ENCODE results near the gene HUWE1.

The HUWE1 gene

GRCh38 chrX:53656845-53657244 is 29.7 kb downstream of the HUWE1 start:
- Histone ChIP-seq H3K4me3 (ENCODE audit: low read length) (no peak overlapping the region), H3K4me2 (ENCODE audit: low read length) (no peak overlapping the region), H3K4ac (ENCODE audit: low read depth, low read length) (no peak overlapping the region), H3K79me1 (ENCODE audit: low read length) (no peaks in the 10 kb centered on the region), H3K56ac (ENCODE audit: low read length) (no peak overlapping the region), H3K27me3 (ENCODE audit: insufficient read depth, low read length, poor library complexity) (no peaks in the 10 kb centered on the region), H3K9ac (ENCODE audit: low read length) (no peak overlapping the region), H3K18ac (ENCODE audit: low read length) (no peak overlapping the region), H3K36me3 (ENCODE audit: control insufficient read depth, insufficient read depth, low read length) (no peaks in the 10 kb centered on the region), H4K8ac (ENCODE audit: low read depth, low read length) (no peak overlapping the region), H3K4me1 (ENCODE audit: control insufficient read depth, low read depth, low read length) (no peaks in the 10 kb centered on the region), H2BK15ac (replicated peaks; ENCODE audit: low read depth) (no peak overlapping the region), H3K79me2 (ENCODE audit: control insufficient read depth, insufficient read depth, low read length) (peaks cover 34% of the 10 kb centered on the region), H2BK5ac (ENCODE audit: low read length) (no peak overlapping the region), H4K5ac (ENCODE audit: low read length) (no peak overlapping the region), H3K27ac (ENCODE audit: low read depth, low read length) (no peak overlapping the region), H2AK5ac (ENCODE audit: low read length) (no peak overlapping the region), H3K23ac (ENCODE audit: low read length) (no peak overlapping the region), H2BK120ac (ENCODE audit: low read depth, low read length) (no peak overlapping the region)
- no CpG with 5 or more reads among the region's 1 CpG for WGBS (ENCODE audit: extremely low coverage, insufficient coverage, low lambda C conversion rate)
- DNase-seq, result no peak

DNA sequence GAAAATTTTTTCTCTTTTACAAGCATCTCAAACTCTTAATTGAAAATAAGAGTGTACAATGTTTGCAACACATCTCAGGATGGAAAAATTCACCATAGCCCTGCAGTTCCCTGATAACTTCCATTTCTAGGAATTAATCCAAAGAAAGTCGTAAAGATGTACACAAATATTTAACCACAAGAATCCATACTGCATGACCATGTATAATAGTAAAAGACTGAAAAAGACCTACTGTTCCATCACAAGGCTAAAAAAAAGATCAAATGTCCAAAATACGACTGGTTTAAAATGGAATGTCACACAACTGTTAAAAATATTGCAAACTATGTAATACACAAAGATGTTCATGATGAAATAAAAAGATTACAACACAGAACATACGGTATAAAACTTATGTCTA is 32.1 kb downstream of the HUWE1 start:
- H3K4me2 ChIP-seq (ENCODE audit: low read length), result no peak overlapping the region
- H3K23ac ChIP-seq (ENCODE audit: low read length), result no peak overlapping the region
- no peak overlapping the region for H3K27ac ChIP-seq (ENCODE audit: low read depth, low read length)
- WGBS (ENCODE audit: extremely low coverage, insufficient coverage, low lambda C conversion rate), result no CpG with 5 or more reads among the region's 3 CpGs
- H2BK120ac ChIP-seq (ENCODE audit: low read depth, low read length), result no peak overlapping the region
- no peak overlapping the region for H4K8ac ChIP-seq (ENCODE audit: low read depth, low read length)
- no peak for DNase-seq
- H3K56ac ChIP-seq (ENCODE audit: low read length), result no peak overlapping the region
- no peaks in the 10 kb centered on the region for H3K4me1 ChIP-seq (ENCODE audit: control insufficient read depth, low read depth, low read length)
- H3K27me3 ChIP-seq (ENCODE audit: insufficient read depth, low read length, poor library complexity), result no peaks in the 10 kb centered on the region
- peaks cover 21% of the 10 kb centered on the region for H3K79me2 ChIP-seq (ENCODE audit: control insufficient read depth, insufficient read depth, low read length)
- H3K18ac ChIP-seq (ENCODE audit: low read length), result no peak overlapping the region
- H3K79me1 ChIP-seq (ENCODE audit: low read length), result no peaks in the 10 kb centered on the region
- H4K5ac ChIP-seq (ENCODE audit: low read length), result no peak overlapping the region
- H2AK5ac ChIP-seq (ENCODE audit: low read length), result no peak overlapping the region
- no peak overlapping the region for H3K4me3 ChIP-seq (ENCODE audit: low read length)
- no peak overlapping the region for H2BK15ac ChIP-seq (replicated peaks; ENCODE audit: low read depth)
- H3K9ac ChIP-seq (ENCODE audit: low read length), result no peak overlapping the region
- no peaks in the 10 kb centered on the region for H3K36me3 ChIP-seq (ENCODE audit: control insufficient read depth, insufficient read depth, low read length)
- H2BK5ac ChIP-seq (ENCODE audit: low read length), result no peak overlapping the region
- H3K4ac ChIP-seq (ENCODE audit: low read depth, low read length), result no peak overlapping the region

- H2BK15ac ChIP-seq (replicated peaks; ENCODE audit: low read depth), result no peak overlapping the region
- no peak overlapping the region for H2BK120ac ChIP-seq (ENCODE audit: low read depth, low read length)
- WGBS (ENCODE audit: extremely low coverage, insufficient coverage, low lambda C conversion rate), result no CpG with 5 or more reads among the region's 3 CpGs
- no peak overlapping the region for H3K23ac ChIP-seq (ENCODE audit: low read length)
- H3K18ac ChIP-seq (ENCODE audit: low read length), result no peak overlapping the region
- no peak overlapping the region for H4K8ac ChIP-seq (ENCODE audit: low read depth, low read length)
- H4K5ac ChIP-seq (ENCODE audit: low read length), result no peak overlapping the region
- no peak overlapping the region for H3K4ac ChIP-seq (ENCODE audit: low read depth, low read length)
- no peak overlapping the region for H3K9ac ChIP-seq (ENCODE audit: low read length)
- no peaks in the 10 kb centered on the region for H3K4me1 ChIP-seq (ENCODE audit: control insufficient read depth, low read depth, low read length)
- H3K56ac ChIP-seq (ENCODE audit: low read length), result no peak overlapping the region
- no peak overlapping the region for H3K4me2 ChIP-seq (ENCODE audit: low read length)
- H3K79me1 ChIP-seq (ENCODE audit: low read length), result no peaks in the 10 kb centered on the region
- no peak overlapping the region for H2AK5ac ChIP-seq (ENCODE audit: low read length)
- no peak overlapping the region for H2BK5ac ChIP-seq (ENCODE audit: low read length)
- peaks cover 8% of the 10 kb centered on the region for H3K36me3 ChIP-seq (ENCODE audit: control insufficient read depth, insufficient read depth, low read length)
- H3K79me2 ChIP-seq (ENCODE audit: control insufficient read depth, insufficient read depth, low read length), result no peaks in the 10 kb centered on the region
- no peaks in the 10 kb centered on the region for H3K27me3 ChIP-seq (ENCODE audit: insufficient read depth, low read length, poor library complexity)
- H3K27ac ChIP-seq (ENCODE audit: low read depth, low read length), result no peak overlapping the region
- H3K4me3 ChIP-seq (ENCODE audit: low read length), result no peak overlapping the region
- DNase-seq, result no peak
Observed at GRCh38 chrX:53644751-53645150, 41.8 kb downstream of the HUWE1 start.

DNA sequence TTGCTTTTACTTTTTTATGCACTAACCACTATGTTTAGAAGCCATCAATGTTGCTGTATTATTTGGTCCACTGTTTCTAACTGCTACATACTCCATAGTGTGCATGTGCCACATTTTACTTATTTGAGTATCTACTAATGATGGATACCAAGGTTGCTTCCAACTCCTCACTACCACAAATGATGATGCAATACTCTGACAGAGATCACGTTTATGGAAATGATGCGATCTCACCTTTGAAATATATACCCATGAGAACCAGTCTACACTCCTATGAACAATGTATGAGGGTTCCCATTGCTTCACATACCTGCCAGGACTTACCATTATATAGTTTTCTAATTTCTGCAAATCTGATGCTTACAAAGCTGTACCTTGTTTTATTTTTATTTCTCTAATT is 44.2 kb downstream of the HUWE1 start:
- Histone ChIP-seq H3K36me3 (ENCODE audit: control insufficient read depth, insufficient read depth, low read length) (peaks cover 4% of the 10 kb centered on the region), H3K4me1 (ENCODE audit: control insufficient read depth, low read depth, low read length) (no peaks in the 10 kb centered on the region)
- no peak for DNase-seq

GRCh38 chrX:53639257-53639656 is 47.3 kb downstream of the HUWE1 start:
- H3K4ac ChIP-seq (ENCODE audit: low read depth, low read length), result no peak overlapping the region
- no peaks in the 10 kb centered on the region for H3K4me1 ChIP-seq (ENCODE audit: control insufficient read depth, low read depth, low read length)
- H2BK120ac ChIP-seq (ENCODE audit: low read depth, low read length), result no peak overlapping the region
- no peak for DNase-seq
- no peak overlapping the region for H2BK5ac ChIP-seq (ENCODE audit: low read length)
- H2AK5ac ChIP-seq (ENCODE audit: low read length), result no peak overlapping the region
- H3K18ac ChIP-seq (ENCODE audit: low read length), result no peak overlapping the region
- H3K79me2 ChIP-seq (ENCODE audit: control insufficient read depth, insufficient read depth, low read length), result no peaks in the 10 kb centered on the region
- H3K4me3 ChIP-seq (ENCODE audit: low read length), result no peak overlapping the region
- no peak overlapping the region for H3K4me2 ChIP-seq (ENCODE audit: low read length)
- no peak overlapping the region for H2BK15ac ChIP-seq (replicated peaks; ENCODE audit: low read depth)
- H3K56ac ChIP-seq (ENCODE audit: low read length), result no peak overlapping the region
- no peaks in the 10 kb centered on the region for H3K27me3 ChIP-seq (ENCODE audit: insufficient read depth, low read length, poor library complexity)
- peaks cover 2% of the 10 kb centered on the region for H3K79me1 ChIP-seq (ENCODE audit: low read length)
- H3K27ac ChIP-seq (ENCODE audit: low read depth, low read length), result no peak overlapping the region
- H4K5ac ChIP-seq (ENCODE audit: low read length), result no peak overlapping the region
- no peak overlapping the region for H4K8ac ChIP-seq (ENCODE audit: low read depth, low read length)
- H3K9ac ChIP-seq (ENCODE audit: low read length), result no peak overlapping the region
- no peaks in the 10 kb centered on the region for H3K36me3 ChIP-seq (ENCODE audit: control insufficient read depth, insufficient read depth, low read length)
- H3K23ac ChIP-seq (ENCODE audit: low read length), result no peak overlapping the region

More for the DNA sequence above, 44.2 kb downstream of the HUWE1 start:
- Histone ChIP-seq H2BK15ac (replicated peaks; ENCODE audit: low read depth) (no peak overlapping the region), H3K4me2 (ENCODE audit: low read length) (no peak overlapping the region), H2BK120ac (ENCODE audit: low read depth, low read length) (no peak overlapping the region), H3K27ac (ENCODE audit: low read depth, low read length) (no peak overlapping the region), H3K4me3 (ENCODE audit: low read length) (no peak overlapping the region), H3K56ac (ENCODE audit: low read length) (no peak overlapping the region), H3K4ac (ENCODE audit: low read depth, low read length) (no peak overlapping the region), H4K5ac (ENCODE audit: low read length) (no peak overlapping the region), H2BK5ac (ENCODE audit: low read length) (no peak overlapping the region), H3K27me3 (ENCODE audit: insufficient read depth, low read length, poor library complexity) (no peaks in the 10 kb centered on the region), H3K23ac (ENCODE audit: low read length) (no peak overlapping the region), H3K79me1 (ENCODE audit: low read length) (no peaks in the 10 kb centered on the region), H4K8ac (ENCODE audit: low read depth, low read length) (no peak overlapping the region), H2AK5ac (ENCODE audit: low read length) (no peak overlapping the region), H3K79me2 (ENCODE audit: control insufficient read depth, insufficient read depth, low read length) (no peaks in the 10 kb centered on the region), H3K18ac (ENCODE audit: low read length) (no peak overlapping the region), H3K9ac (ENCODE audit: low read length) (no peak overlapping the region)
- no CpG with 5 or more reads among the region's 2 CpGs for WGBS (ENCODE audit: extremely low coverage, insufficient coverage, low lambda C conversion rate)

GRCh38 chrX:53637479-53637878 is 49.0 kb downstream of the HUWE1 start:
- Histone ChIP-seq H3K56ac (ENCODE audit: low read length) (no peak overlapping the region), H2BK120ac (ENCODE audit: low read depth, low read length) (no peak overlapping the region), H2BK5ac (ENCODE audit: low read length) (no peak overlapping the region), H4K5ac (ENCODE audit: low read length) (no peak overlapping the region), H3K9ac (ENCODE audit: low read length) (no peak overlapping the region), H3K27ac (ENCODE audit: low read depth, low read length) (no peak overlapping the region), H3K79me1 (ENCODE audit: low read length) (peaks cover 2% of the 10 kb centered on the region), H3K4me3 (ENCODE audit: low read length) (no peak overlapping the region), H3K4me2 (ENCODE audit: low read length) (no peak overlapping the region), H3K4ac (ENCODE audit: low read depth, low read length) (no peak overlapping the region), H2AK5ac (ENCODE audit: low read length) (no peak overlapping the region), H3K79me2 (ENCODE audit: control insufficient read depth, insufficient read depth, low read length) (no peaks in the 10 kb centered on the region), H3K27me3 (ENCODE audit: insufficient read depth, low read length, poor library complexity) (no peaks in the 10 kb centered on the region), H4K8ac (ENCODE audit: low read depth, low read length) (no peak overlapping the region), H2BK15ac (replicated peaks; ENCODE audit: low read depth) (no peak overlapping the region), H3K36me3 (ENCODE audit: control insufficient read depth, insufficient read depth, low read length) (no peaks in the 10 kb centered on the region), H3K4me1 (ENCODE audit: control insufficient read depth, low read depth, low read length) (no peaks in the 10 kb centered on the region), H3K18ac (ENCODE audit: low read length) (no peak overlapping the region), H3K23ac (ENCODE audit: low read length) (no peak overlapping the region)
- DNase-seq, result no peak
- WGBS (ENCODE audit: extremely low coverage, insufficient coverage, low lambda C conversion rate), result no CpG with 5 or more reads among the region's 2 CpGs
